HG03378 (cell line): Measurements from ENCODE around the gene SIGLEC8.
"Not testable (repeated sequence)": the region's sequence is repeated elsewhere in the genome, so short reads cannot be mapped to it uniquely, and the experiment has no call there.

Experiments
- ATAC-seq: cut with Tn5 transposase; IDR thresholded peaks from one replicate; pipeline ENCODE4 v1.9.1; 2021; ENCODE audit warnings: mild to moderate bottlenecking, moderate library complexity; ENCODE audit not compliant: unreplicated experiment

SIGLEC8 gene

DNA sequence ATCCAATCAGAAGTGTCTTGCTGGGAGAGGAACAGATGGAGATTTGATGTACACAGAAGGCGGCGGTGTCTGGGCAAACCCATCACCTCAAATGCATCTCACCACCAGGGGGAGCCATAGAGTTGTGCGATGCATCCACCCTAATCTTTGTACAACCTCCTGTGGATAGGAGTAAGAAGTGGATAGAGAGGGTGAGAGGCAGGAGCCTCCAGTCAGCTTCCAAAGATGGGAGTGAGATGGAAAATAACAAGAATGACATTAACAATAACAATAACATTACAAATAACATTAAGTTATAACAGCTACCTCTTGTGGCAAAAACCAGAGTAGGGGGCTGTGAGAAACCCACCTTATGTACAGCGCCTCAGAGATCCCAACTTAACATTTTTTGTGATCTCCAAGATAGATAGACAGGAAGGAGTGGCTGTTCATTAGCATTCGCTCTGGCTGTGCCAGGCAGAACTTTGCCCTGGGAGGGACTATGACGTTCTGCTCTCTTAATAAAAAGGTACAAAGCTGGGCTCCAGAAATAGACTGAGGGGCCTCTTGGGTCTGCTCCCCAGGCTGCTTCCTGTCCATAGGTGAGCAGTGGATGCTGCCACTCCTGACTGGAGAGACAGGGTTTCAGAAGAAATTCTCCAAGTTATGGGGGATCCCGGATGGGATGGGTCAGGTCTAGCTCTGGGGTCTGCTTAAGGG, 14.9 kb upstream of the SIGLEC8 start:
- ATAC-seq, result no peak

DNA sequence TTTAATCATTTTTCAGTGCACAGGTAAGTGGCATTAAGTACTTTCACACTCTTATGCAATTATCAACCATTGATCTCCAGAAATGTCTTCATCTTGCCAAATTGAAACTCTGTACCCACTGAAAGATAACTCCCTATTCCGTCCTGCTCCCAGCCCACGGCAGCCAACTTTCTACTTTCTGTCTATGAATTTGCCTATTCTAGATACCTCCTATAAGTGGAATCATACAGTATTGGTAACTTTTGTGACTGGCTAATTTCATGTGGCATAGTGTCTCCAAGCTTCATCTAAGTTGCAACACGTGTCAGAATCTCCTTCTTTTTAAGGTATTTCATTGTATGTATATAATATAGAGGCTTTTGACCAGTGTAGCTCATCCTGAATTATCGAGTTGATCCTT, 14.4 kb upstream of the SIGLEC8 start:
- ATAC-seq, result no peak

DNA sequence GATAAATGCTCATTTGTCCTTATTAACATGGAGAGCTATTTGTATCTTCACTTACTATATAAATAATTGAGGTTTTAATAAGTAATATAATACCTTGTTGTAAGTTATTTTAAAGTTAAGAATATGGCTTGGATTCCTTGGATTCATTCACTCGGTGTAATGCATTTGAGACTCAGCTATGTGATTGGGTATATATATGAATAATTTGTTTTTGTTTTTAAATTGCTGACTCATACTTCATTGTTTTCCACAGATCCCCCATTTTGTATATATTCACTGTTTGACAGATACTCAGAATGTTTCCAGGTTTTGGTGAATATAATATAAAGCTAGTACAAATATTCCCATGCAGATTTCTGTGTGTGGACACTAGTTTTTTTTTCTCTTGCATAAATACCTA, 13.3 kb upstream of the SIGLEC8 start:
- no peak for ATAC-seq

DNA sequence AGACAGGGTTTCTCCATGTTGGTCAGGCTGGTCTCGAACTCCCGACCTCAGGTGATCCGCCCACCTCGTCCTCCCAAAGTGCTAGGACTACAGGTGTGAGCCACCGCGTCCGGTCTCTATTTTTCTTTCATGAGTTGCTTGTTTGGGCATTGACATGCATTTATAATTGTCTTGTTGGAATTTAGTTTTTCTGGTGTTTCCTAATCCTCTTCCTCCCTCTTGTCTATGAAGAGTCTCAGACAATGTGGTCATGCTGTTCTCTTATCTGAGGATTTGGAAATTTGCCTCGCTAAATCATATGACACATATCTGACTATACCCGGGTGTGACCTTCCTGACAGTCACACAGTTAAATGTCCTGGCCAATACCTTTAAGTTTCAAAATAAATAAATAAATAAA, 12.7 kb upstream of the SIGLEC8 start:
- no peak for ATAC-seq

DNA sequence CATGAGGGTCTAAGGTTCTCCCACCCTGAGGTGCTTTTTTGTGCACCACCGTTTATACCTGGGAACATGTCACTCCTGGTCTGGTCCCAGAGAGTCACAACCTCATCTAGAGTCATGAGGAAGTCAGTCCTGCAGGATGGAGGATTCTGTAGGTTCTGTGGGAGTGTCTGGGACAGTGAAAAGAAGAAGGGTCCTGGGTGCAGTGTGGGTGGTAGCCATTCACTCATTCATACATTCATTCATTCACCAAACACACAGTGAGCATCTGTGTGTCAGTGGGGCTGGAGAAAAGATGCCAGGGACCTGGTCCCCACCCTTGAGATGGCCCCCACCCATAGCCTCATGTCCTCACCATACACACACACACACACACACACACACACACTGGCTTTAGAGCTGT, 11.4 kb upstream of the SIGLEC8 start:
- ATAC-seq, result no peak

DNA sequence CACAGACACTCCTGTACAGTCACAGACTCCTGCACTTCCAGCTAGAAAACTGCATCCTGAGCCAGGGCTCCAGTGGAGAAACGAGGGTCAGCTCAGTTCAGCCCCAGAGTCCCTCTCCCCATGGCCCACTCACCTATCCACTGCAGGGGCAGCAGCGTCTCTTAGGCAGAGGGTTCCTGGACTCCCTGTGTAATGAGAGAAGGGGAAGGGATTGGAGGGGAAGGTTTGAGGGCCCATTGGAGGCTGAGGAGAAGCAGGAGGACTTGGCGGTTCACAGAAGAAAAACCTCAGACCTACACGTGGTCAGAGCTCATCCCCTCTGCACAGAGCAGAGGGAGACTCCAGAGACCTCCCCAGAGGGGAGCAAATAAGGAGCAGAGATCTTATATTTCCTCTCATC, 10.9 kb upstream of the SIGLEC8 start:
- no peak for ATAC-seq

DNA sequence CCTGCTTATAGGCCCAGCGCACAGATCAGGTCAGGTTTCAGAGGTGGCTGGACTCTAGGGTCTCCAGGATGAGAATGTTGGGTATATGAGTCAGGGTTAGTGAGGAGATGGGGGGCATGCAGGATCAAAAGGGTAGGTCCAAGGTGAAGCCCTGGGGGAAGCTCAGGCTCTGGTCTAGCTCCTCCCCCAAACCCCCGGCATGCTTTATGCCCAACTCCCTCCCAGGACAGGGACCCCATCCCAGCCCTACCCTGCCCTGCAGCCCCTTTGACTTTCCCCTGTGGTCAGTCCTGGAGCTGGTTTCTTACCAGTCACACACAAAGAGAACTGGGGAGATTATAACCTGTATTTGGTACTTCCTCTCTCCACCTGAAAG, 10.3 kb upstream of the SIGLEC8 start:
- ATAC-seq, result no peak

DNA sequence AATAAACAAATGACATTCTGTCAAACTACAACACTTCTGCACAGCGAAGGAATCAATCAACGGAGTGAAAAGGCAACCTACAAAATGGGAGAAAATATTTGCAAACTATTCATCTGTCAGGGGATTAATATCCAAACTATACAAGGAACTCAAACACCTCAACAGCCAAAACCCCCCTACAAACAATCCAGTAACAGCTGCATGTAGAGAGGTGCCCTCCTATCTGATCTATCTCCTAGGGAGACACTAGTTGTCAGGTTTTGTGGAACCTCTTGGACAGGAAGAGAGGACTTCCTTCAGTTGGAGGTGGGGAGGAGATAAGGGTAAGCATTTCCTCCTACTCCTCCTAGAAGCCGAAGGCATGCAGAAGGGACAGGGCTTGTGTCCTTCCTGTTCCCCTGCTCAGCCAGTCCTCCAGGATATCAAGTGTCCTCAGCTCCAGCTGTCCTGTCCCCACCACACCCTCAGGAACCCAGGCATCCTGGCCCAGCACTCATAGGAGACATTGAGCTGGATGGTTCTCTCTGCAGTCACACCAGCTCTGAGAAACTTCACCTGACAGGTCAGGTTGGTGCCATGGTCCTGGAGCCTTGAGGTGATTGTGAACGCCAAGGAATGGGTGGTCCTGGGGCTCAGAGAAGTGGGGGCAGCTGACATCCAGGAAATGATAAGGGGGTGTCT, 9.8 kb upstream of the SIGLEC8 start:
- no peak for ATAC-seq

DNA sequence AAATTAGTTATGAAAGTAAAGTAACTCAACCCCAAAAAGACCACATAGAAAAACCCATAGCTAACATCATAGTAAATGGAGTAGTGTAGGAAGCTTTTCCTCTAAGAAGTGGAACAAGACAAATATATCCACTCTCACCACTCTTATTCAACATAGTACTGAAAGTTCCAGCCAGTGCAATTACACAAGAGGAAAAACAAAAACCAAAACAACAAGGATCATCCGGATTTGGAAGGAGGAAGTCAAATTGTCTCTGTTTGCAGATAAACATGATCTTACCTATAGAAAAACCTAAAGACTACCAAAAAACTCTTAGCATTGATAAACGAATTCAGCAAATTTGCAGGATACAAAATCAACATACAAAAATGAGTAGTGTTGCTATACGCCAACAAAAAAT, 8.5 kb upstream of the SIGLEC8 start:
- ATAC-seq, result no peak

DNA sequence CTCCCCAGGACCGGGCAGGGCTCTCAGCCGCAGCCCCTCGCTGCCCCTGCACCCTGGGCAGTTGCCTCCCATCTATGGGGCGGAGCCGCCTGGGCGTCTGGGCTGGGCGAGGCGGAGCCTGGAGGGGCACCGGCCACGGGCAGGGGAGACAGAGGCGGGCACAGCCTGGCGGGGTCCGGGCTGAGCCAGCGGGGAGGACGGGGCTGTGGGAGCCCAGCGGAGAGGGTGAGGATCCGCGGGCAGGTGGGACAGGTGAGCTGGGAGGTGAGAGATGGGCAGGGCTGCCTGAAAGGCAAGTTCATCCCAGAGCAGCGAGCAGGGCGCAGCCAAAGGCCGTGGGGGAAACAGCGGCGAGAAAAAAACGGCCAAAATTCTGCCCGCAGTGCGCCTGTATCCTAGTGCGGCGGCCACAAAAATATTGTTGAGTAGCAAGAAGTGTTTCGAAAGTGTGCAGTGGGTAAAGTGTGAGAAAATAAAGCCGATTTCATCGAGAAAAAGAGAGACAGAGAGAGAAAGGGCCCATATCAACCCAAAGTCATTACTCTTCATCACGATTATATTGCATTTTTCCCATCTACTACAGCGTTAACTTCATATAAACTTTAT, 5.8 kb upstream of the SIGLEC8 start:
- not testable (repeated sequence) for ATAC-seq

DNA sequence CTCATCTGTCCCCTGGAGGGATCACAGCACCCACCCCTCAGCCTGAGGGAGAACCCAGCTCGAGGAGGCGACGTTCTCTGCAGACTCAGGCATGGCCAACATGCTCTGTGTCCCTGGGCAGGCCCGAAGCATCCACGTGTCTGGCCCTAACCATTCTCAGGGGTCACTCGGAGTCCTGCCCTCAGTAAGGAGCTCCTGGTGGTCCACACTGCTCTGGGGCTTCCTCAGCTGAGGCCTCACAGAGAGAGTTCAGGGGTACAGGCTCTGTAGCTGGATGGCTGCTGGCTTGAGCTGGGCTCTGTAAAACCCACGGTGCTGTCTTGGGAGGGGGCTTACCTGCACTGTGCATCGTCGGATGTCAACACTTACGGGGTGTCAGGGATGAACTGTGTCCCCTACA, 4.4 kb upstream of the SIGLEC8 start:
- ATAC-seq, result no peak

DNA sequence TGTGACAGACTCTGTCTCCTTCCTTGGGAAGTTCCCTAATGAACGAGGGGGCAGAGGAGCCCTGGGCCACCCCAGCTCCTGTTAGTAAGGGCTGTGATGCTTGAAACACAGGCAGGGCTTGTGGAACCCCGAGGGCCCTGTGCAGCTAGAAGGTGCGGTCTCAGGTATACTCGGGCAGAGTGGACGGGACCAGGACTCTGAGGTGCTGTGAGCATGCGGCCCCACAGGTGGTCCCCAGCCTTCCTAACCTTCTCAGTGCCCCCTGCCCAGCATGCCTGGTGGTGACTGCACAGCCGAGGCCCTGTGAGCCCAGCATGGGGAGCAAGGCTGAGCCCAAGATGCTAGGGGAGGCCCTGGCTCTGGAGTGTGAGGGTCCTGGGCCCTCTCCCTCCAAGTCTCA, 4.0 kb upstream of the SIGLEC8 start:
- ATAC-seq, result no peak

DNA sequence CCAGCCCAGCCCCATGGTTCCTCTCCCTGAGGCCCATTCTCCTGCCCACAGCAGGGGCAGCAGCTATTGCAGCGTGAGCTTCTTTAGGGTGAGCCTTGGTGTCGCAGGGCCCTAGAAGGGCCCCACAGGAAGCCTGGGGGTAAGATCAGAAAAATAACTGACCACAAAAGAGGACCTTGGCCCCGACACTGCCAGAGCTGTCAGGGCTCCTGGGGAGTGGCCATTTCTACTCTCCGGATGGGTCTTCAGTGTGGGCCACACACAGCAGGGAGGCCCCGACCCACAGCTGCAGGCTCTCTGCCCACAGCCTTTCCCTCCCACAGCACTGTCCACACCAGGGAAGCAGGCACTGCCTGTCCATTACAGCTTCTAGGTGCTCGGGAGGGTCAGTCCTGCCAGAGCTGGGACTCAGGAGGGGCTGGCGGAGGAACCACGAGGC, 3.5 kb upstream of the SIGLEC8 start:
- no peak for ATAC-seq

DNA sequence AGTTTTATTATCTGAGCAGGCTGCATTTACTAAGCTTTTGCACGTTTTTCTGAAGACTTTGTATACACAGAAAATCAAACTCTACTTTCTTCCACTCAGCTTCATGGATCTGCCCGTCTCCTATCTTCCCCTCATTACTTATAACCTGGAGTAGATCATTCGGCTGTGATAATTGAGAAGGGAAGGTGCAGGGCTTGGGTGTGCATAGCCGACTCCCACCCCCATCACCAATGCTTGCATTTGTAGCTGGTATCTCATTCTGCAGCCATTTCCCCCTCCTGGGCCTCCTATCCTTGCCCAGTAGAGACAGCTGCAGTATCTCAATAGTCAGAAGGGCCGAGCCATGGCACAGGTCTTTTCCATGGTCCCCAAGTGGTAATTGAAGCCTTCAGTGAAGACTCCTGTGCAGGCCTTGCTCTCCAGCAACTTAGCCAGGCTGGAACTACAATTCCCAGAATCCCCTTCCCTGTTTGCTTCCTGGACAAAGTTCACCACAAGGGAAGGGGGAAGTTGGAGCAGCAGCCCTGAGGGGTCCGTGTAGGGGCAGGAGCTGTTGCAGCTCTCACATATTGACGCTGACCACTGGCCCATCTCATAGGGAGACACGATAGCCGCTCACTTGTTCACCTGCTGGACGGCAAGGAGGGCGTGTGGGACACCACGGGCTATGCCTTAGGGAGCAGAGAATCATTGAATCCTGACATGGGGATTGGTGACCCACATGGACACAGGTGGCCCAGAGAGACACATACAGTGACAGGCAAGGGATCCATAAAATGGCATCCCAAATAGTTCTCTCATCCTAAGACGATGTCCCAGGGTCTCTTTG, 2.1 kb upstream of the SIGLEC8 start:
- no peak for ATAC-seq

DNA sequence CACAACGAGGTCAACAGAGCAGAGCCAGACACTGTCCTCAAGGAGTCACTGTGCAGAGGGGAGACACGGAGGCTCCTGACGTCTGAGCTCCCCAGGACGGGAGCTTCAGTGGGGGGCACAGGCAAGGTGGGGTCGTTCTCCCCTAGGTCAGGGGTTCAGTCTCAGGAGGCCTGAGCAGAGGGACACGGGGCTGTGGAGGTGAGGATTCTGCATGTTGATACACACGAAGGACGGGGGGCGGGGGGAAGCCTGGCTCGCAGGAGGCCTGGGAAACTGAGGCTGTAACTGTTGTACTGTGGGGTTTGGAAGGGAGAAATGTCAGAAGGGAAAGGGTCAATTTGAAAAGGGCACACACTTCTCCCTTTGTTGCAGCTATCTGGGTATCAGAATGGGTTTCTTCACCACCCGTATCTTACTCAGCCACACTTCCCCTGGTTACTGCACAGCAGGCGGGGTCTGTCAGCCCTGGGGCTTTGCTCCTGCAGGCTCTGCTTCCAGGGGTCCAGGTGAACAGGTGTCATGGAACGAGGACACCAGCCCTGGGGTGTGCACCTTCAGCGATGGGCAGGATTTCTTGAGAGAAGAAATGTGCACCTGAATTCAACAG, 748 bp upstream of the SIGLEC8 start:
- ATAC-seq, result no peak

DNA sequence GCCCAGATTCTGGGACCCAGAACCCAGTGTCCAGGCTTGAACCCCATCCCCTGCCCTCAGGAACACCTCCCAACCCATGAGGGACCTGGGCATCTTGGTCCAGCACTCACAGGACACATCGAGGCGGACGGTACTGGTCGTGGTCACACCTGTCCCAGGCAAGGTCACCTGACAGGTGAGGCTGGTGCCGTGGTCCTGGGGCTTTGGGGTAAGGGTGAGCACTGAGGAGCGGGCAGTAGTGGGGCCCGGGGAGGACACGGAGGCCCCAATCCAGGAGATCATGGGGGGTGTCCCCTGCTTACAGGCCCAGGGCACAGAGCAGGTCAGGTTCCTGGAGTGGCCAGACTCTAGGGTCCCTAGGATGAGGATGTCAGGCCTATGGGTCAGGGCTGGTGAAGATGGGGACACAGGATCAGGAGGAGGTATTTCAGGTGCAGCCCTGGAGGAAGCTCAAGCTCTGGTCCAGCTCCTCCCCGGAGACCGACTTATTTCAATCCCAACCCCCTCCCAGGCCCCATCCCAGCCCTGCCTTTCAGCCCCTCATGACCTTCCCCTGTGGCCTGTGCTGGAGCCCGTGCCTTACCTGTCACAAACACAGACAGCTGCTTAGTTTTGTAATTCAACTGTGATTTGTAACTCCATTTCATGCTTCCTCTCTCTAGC, 772 bp downstream of the SIGLEC8 start:
- ATAC-seq, result no peak

DNA sequence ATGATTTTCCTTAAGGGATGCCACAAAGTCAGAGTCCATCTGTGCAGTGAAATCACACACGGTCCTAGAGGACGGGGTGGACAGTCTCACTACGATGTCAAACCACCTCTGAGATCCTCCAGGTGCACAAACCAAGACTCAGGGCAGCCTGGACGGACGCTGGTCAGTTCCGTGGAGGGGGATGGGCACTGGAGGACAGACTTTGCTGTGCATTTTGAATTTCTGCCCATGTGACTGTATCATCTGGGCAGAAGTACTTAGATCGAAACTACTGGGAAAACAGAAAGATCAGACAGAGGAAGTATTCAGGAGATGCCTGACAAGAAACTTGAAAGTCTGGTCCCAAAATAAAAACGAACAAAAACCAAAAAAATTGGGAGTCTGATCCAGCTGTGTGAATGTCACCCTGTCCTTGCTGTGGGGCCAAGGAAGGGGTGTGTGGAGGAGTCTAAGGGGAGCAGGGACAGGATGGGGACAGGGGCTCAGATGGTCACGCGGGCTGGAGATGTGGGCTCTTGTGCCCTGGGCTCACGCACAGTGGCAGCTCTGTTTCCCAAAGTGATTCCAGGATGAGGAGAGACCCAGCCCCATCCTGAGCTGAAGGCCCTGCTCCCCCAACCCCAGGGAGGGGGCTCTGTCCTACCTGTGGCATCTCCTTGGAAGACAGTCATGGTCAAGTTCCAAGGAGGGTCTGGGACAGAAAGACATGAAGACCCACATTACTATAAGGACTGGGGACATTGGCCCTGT, 1.5 kb downstream of the SIGLEC8 start:
- no peak for ATAC-seq

DNA sequence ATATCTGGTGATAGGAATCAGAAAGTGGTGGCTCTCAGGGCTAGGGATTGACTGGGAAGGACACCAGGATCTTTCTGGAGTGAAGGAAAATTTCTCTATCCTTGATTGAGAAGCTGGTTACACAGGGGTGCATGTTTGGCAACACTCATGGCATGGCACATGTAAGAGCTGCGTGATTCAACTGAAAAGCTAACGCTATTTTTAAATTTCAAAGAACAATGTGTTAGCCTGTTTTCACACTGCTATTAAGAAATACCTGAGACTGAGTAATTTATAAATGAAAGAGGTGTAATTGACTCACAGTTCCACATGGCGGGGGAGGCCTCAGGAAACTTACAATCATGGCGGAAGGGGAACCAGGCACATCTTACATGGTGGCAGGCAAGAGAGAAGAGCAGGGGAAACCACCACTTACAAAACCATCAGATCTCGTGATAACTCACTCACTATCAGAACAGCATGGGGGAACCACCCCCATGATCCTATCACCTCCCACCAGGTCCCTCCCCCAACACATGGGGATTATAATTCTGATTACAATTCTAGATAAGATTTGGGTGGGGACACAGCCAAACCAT, 7.4 kb downstream of the SIGLEC8 start:
- no peak for ATAC-seq

DNA sequence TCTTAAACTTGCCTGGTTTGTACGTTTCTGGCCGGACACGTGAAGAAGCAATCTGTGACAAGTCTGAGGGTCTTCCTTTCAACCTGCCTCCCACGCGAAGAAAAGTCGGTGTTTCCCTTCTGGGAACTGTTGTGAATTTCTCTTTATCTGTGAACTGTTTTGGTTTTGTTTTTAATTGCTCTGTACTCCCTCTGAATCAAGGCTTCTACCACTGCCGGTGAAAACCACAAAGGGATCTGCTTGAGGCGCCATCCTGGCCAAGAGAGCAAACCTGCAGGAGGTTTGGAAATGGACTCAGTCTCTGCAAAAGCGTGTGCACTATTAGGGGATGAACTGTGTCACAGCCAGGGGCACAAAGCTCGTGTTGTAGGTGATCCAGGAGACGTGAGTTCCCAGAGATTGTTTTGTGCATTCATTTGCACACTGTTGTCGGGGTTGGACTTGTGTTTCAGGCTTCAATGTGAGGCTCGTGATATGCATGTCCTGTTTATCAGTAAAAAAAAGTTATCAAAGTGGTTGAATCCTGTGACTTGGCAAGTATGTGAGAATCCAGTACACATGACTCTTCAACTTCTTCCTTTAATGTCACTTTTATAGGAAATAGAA, 9.7 kb downstream of the SIGLEC8 start:
- no peak for ATAC-seq
